Fibroblast of skin of back (primary cell): ENCODE results near the gene CD101.

Experiments used
- DNase-seq: peaks from one replicate; pipeline ENCODE4 v3.0.0-alpha.2; 2013

CD101 gene

DNA sequence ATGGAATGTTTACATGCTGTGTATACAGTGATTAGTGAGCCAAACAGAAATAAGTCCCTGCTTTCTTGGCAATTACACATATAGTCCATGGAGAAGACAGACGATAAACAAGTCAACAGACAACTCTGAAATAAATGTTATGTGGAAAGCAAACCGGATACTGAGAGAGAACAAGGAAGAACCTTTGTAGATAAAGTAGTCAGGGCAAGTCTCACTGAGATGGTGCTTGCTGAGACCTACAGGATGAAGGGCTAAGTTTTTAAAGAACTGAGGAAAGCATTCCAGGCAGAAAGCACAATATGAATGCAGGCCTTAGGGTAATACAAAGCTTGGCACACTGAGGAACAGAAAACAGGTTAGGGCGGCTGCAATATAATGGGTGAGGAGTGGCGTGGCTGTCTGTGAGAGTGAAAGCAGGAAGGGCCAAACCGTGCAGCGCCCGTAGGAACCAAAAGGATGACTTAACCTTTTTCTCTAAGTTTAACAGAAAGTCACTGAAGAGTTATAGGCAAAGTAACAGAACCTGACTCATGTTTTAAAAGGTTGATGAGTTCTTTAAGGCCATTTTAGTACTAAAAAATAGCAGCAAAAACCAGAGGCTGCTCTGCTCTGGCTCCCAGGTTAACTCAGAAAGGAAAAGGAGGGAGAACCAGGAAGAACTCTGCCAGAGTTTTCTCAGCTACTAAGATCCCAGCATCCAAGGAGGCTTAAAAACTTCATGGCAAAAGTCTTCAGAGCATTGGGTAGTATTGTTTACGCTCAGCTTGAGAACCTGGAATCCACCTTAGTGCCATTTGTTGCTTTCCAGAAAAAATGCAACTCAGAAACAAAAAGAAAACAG is 49.9 kb downstream of the CD101 start:
- no peak for DNase-seq

DNA sequence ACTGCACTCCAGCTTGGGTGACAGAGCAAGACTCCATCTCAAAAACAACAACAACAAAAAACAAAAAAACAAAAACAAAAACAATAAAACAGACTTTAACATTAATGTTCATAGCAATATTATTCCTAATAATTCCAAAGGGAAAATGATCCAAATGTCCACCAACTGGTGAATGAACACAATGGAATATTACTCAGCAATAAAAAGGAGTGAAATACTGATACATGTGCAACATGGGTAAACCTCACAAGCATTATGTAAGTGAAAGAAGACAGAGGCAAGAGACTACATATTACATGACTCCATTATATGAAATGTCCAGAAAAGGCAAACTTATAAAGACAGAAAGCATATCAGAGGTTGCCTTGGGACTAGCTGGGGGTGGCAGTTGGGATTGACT is 52.5 kb downstream of the CD101 start:
- no peak for DNase-seq

- no peak for DNase-seq
Observed at GRCh38 chr1:117058810-117059209, 57.2 kb downstream of the CD101 start.

GRCh38 chr1:117059334-117059677 is 57.7 kb downstream of the CD101 start:
- DNase-seq = no peak

DNA sequence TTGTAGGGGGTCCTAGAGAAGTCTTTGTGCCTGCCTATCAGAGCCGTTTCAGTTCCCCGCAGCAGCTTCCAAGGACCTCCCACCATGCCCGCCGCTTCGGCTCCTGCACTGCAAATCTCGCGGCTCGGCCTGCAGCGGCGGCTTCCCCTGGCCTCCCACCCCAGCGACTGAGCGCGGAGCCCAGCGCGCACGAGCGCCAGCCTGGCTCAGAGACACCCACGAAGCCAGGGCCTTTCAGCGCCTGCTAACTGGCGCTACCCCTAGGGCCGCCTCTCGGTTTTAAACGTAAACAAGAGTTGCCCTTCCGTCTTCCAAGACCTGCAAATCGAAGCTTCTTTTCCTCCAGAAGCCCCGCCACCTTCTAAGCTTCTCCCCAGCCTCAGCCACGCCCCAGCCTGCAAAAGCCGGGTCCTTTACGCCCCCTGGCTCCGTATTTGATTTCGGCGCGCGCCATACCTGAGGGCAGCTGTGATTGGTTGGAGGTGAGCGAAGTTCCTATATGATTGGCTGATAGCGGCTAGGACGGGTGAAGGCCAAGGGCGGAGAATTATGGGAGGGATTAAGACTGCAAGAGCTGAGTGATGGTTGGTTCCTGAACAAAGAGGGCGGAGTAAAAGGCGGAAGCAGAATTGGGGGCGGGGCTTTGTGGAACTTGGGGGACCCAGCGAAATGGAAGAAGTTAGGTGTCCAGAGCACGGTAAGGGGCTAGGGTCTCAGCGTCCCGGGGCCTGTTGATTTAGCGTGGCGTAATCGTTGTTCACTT is 58.3 kb downstream of the CD101 start, which contains the start of gene TTF2:
TTF2 (plus strand) TSS at position 649 of the 763 bp plus-strand sequence; CDS start at position 670, 21 bp downstream.
- peak; percentile 99 for DNase-seq

DNA sequence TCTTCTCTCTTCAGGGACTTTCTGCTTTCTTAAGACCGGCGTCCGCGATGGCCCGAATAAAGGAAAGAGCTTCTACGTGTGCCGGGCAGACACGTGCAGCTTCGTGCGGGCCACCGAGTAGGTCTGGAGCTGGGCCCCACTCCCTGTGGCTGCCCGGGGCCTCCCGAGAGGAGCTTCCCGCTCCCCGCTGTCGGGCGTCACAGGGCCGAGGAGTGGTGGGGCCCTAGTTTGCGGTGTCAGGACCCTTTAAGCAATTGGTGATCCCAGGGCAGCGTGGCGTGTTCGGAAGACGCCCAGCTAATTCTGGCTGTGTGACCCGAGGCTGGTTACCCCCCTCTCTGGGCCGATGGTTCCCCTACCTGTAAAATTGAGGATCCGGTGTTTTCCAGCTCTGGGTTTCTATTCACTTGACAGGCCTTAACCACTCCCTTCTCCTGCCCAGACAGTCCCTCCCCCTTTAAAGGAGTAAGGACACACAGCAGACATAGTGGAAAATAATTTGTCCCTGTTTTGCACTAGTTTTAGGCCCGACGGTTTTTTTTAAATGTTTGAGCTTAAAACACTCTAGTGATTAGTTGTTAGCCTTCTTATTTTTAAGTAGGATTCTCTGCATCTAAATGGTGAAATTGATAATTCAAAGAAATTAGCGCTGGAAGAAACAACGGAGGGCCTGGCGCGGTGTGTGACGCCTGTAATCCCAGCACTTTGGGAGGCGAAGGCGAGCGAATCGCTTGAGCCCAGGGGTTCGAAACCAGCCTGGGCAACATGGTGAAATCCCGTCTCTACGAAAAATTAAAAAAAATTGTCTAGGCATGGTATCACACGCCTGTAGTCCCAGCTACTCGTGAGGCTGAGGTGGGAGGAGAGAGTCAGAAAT is 59.1 kb downstream of the CD101 start:
- DNase-seq = peak; percentile 56

DNA sequence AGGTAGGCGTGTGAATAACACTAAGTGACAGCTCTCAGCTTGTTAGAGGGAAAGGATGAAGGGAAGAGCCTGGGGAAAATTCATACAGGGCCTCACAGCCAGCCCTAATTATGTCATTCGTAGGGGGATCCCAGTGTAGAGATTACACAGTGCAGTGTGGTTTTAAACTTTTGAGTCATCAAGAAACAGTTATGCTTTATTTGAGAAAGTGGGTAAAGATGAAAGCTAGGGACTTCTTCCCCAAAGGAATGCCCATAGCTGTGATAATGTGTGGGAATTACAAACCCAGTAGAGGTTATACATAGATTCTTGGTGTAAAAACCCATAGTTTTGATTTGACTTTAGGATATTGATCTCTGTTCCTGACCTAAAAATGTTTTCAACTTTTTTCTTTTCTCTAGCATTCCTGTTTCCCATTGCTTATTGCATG is 60.4 kb downstream of the CD101 start:
- DNase-seq = peak; percentile 69

DNA sequence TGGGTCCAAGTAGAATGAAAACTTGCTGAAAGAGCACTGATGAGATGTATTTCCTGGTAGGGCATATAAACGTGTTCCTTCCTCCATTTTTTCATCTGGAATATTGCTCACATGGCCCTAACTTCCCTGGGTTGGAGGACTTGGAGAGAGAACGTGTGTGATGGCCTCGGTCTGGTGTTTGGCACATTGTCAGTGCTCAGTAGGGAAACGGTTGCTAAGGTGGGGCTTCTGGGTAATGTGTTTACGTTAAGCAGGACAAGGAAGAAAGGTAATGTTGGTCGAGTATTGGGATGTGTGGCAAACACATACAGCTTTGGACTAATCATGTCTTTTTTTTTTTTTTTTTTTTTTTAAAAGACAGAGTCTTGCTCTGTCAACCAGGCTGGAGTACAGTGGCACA is 64.8 kb downstream of the CD101 start:
- DNase-seq = no peak

DNA sequence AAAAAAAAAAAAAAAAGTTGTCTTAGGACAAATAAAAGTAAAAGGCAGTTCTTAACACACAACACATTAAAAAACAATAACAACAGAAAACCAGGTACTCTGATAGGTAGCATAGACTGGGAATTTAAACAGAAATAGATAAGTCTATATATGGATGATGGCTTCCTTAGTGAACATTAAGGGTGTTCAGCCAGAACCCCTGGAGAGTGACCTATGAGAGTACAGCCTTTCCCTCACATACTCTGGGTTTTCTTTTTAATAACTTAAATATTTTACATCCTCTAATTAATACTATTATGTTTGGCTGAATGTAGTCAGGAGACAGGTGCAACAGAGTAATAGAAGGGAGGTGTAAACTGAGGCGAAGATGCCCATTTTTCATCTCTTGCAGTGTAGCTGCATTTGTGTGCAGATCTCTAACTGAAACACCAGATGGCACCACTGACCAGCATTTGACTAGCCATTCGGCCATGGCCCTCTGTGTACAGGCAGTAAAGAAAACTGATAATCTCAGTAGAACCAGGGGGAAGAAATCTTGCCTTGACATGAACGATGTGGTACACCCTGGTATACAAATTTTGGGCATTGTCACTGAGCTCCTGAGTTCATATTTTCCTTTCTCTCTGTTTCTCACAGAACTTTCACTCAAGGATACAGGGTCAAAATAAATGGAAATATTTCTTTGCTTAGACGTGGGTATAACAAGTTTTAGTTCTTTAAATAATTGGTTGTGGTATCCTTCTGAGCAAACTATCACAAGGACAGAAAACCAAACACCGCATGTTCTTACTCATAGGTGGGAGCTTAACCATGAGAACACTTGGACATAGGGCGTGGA is 66.2 kb downstream of the CD101 start:
- peak; percentile 57 for DNase-seq

GRCh38 chr1:117068580-117068979 is 67.0 kb downstream of the CD101 start:
- DNase-seq = no peak

DNA sequence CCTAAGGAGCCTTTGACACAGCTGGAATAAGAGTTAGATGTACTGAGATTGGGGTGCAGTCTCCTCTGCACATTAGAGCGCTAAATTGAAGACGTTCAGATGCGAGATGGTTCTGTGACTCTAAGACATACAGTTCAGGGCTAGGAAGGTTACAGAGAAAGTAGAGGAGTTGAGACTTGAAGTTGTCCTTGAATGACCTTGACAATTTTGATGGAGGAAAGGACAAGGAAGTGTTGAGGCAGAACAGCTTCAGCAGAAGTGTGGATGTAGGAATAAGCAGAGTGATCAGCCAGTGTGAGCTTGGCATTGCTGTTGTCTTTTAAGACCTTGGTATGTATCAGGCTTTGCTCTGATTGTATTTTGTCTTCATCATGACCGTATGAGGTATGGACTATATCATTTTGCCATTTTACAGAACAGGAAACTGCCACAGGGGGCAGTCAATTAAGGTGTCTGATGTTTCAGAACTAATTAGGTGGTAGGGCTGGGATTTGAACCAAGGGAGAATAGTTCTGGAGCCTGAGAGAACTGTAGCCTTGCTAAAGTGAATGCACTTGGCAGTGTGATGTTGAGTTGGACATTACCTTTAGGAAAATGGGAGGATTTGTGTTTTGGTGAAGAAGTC is 67.8 kb downstream of the CD101 start:
- DNase-seq = no peak

GRCh38 chr1:117070124-117070523 is 68.6 kb downstream of the CD101 start:
- peak; percentile 81 for DNase-seq

DNA sequence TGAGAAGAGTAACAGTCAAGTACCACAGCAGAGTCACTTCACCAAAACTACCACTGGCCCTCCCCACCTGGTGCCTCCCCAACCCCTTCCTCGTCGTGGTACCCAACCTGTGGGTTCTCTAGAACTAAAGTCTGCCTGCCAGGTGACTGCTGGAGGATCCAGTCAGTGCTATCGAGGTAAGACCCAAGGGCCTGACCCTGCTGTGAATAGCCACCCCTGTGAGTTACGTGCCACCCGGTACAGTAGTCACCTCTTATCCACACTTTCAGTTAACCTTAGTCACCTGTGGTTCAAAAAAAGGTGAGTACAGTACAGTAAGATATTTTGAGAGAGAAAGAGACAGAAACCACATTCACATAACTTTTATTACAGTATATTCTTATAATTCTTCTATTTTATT is 75.1 kb downstream of the CD101 start:
- no peak for DNase-seq

GRCh38 chr1:117077267-117077666 is 75.7 kb downstream of the CD101 start:
- peak; percentile 84 for DNase-seq

DNA sequence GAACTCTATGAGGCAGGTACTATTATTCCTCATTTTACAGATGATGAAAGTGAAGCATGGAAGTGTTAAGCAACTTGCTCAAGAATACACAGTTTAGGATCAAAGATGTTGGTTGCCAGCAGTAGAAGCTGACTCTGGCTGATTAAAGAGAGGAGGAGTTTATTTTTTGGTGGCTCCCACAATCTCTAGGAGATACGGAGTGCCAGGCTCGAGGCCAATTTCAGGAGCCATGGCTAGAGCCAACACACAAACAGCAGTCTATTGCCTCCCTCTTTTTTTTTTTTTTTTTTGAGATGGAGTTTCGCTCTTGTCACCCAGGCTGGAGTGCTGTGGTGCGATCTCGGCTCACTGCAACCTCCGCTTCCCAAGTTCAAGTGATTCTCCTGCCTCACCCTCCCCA is 78.2 kb downstream of the CD101 start:
- no peak for DNase-seq

- no peak for DNase-seq
Observed at GRCh38 chr1:117084231-117084630, 82.7 kb downstream of the CD101 start.
